Hepatocyte (in vitro differentiated cells): Measurements from ENCODE around the gene ZFHX3.

Experiments used
- CTCF ChIP-seq: fragments of 200-600 bp; sonication (generic); IDR thresholded peaks from 2 replicates; pipeline ENCODE4 v1.5.1; 2016; ENCODE audit warnings: antibody characterized with exemption, mild to moderate bottlenecking; ENCODE audit not compliant: poor library complexity
- EZH2 ChIP-seq: fragments of 200-600 bp; sonication (generic); IDR thresholded peaks from 2 replicates; pipeline ENCODE4 v1.6.1; 2016; ENCODE audit warnings: antibody characterized with exemption, mild to moderate bottlenecking, borderline replicate concordance
- EZH2phosphoT487 ChIP-seq: fragments of 200-600 bp; sonication (generic); IDR thresholded peaks from one replicate; pipeline ENCODE4 v1.6.1; 2018; ENCODE audit warnings: antibody characterized with exemption, mild to moderate bottlenecking, low read depth, moderate library complexity; ENCODE audit not compliant: unreplicated experiment, severe bottlenecking

- TF ChIP-seq CTCF (no peak), EZH2 (no peak), EZH2phosphoT487 (no peak)
These were observed 95.1 kb downstream of the ZFHX3 start for GRCh38 chr16:72952811-72953271.
